GM12874 (cell line): ENCODE results near the gene CLTRN.

Experiments used
- CTCF ChIP-seq: IDR thresholded peaks from 2 replicates; pipeline ENCODE4 v1.5.1; 2011; ENCODE audit warnings: low read depth, mild to moderate bottlenecking, control low read depth, low read length, moderate library complexity; ENCODE audit not compliant: insufficient read depth

Gene CLTRN

GRCh38 chrX:15681433-15681832 lies 16.8 kb upstream of the CLTRN start:
- no peak for TF ChIP-seq CTCF

GRCh38 chrX:15680401-15680800 lies 15.8 kb upstream of the CLTRN start:
- no peak for TF ChIP-seq CTCF

- TF ChIP-seq CTCF: no peak
Measured at GRCh38 chrX:15679246-15679645, 14.6 kb upstream of the CLTRN start.

GRCh38 chrX:15678339-15678738 lies 13.7 kb upstream of the CLTRN start:
- TF ChIP-seq CTCF: no peak

- TF ChIP-seq CTCF: no peak
Measured at GRCh38 chrX:15676886-15677285, 12.3 kb upstream of the CLTRN start.

DNA sequence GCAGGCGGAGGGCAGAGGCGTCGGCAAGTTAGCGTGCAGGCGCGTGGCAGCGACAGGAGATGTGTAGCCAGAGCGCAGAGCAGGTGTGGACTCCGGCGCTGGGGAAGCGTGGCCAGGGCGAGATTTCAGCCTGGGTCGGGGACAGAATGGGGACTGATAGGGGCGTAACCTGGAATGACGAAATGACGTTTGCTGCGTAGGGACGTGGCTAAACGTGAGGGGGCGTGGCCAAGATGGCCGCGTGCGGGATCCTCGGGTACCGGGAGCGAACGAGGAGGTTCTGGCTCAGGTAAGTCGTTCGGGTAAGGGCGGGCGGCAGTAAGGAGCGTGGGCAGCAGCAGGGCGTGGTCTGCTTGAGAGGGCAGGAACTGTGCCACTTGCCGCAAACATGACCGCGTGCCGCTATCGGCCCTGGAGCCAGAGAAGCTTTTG lies 10.9 kb upstream of the CLTRN start:
- TF ChIP-seq CTCF: no peak

DNA sequence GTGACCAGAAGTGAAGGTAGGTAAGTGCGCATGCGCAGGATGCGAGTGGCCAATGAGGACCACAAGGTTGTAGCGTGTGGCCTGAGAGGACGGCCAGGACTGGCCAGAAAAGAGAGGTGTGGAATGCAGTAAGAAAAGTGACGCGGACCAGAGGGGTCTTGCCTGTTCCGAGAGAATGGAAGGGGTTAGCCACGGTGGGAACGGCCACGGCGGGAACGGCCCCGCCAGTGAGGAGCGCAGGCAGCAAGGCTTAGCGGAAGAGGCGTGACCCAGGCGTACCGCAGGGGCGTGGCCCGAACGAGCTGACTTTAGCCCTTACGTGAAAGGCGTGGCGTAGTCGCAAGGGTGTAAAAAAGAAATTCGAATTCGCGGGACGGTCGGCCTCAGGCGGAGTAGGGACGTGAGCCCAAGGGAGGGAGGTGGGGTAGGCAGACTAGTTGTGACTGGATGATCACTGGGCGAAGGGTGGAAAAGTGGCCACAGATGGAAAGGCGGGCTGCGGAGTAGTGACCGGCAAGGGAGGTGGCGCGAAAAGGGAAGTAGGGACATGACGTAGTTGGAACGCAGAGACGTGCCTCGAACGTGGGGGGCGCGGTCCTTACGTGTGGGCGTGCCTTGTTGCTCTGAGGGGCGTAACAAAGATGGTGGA lies 10.4 kb upstream of the CLTRN start:
- no peak for TF ChIP-seq CTCF
